NCI-H69 (cell line): Measurements from ENCODE around the gene SYNGR1.
A peak's percentile ranks its signal among the peaks of the same experiment; 100 is the strongest.

Source experiments
- DNase-seq: peaks from one replicate; lab custom pipeline; 2025; lab: John Stamatoyannopoulos, UW

SYNGR1 gene, protein sequence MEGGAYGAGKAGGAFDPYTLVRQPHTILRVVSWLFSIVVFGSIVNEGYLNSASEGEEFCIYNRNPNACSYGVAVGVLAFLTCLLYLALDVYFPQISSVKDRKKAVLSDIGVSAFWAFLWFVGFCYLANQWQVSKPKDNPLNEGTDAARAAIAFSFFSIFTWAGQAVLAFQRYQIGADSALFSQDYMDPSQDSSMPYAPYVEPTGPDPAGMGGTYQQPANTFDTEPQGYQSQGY

GRCh38 chr22:39349967-39350726, at the start of gene SYNGR1:
SYNGR1 (plus strand) TSS chr22:39349991; CDS start chr22:39350011, 20 bp downstream.
- peak; percentile 60 for DNase-seq

GRCh38 chr22:39300186-39300830, 49.5 kb upstream of the SYNGR1 start:
- DNase-seq: no peak

DNA sequence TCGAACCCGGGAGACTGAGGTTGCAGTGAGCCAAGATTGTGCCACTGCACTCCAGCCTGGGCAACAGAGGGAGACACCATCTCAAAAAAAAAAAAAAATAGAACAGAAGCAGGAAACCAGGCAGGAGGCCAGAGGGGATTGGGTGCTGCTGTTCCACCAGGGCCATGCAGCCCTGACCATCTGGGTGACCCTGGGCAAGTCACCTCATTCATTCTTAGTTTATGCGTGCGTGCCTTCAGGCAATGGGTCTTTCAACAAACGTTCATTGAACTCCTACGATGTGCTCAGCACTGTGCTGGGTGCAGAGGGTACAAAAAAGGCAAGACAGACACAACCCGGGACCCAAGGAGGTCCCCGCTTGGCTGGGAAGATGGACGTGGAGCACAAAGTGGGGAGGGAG, 48.7 kb upstream of the SYNGR1 start:
- DNase-seq: no peak

GRCh38 chr22:39301926-39302325, 47.9 kb upstream of the SYNGR1 start:
- DNase-seq: no peak

GRCh38 chr22:39302431-39302960, 47.3 kb upstream of the SYNGR1 start:
- DNase-seq: no peak

DNA sequence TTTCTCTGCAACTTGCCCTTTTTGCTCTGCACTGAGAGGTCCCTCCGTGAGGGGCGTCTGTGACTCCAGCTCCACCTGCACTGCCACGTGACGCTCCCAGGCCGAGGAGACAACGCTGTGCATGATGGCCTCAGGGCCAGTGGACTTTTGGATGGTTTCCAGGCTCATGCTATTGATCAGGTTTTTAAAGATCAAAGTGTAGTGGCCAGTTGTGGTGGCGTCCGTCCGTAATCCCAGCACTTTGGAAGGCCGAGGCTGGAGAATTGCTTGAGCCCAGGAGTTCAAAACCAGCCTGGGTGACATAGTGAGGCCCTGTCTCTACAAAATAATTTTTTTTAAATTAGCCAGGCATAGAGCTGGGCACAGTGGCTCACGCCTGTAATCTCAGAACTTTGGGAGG, 46.4 kb upstream of the SYNGR1 start:
- no peak for DNase-seq

DNA sequence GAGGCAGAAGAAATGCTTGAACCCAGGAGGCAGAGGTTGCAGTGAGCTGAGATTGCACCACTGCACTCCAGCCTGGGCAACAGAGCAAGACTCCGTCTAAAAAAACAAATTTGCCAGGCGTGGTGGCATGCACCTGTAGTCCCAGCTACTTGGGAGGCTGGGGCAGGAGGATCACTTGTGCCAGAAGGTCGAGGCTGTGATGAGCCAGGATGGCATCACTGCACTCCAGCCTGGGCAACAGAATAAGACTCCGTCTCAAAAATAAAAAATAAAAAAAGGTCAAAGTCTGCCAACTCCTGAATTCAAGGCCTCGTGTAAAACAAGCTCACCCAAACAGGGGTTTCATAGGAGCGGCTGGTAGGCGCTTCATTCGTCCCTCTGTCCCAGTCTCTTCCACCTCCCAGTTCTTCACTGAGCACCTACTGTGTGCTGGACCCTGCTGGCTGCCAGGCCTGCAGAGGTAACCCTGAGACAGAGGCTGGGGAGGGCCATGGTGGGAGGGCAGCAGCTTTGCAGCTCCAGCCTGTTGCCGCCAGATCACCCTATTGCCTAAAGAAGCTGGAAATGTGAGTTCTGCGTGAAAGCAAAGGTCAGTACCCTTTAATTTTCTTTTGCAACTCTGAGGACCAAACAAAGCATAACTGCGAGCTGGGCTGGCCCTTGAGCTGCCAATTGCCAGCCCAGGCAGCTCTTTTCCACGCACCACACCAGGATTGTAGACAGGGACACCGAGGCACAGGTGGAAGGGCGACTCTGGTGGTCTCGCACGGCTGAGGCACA, 45.7 kb upstream of the SYNGR1 start:
- DNase-seq: no peak

DNA sequence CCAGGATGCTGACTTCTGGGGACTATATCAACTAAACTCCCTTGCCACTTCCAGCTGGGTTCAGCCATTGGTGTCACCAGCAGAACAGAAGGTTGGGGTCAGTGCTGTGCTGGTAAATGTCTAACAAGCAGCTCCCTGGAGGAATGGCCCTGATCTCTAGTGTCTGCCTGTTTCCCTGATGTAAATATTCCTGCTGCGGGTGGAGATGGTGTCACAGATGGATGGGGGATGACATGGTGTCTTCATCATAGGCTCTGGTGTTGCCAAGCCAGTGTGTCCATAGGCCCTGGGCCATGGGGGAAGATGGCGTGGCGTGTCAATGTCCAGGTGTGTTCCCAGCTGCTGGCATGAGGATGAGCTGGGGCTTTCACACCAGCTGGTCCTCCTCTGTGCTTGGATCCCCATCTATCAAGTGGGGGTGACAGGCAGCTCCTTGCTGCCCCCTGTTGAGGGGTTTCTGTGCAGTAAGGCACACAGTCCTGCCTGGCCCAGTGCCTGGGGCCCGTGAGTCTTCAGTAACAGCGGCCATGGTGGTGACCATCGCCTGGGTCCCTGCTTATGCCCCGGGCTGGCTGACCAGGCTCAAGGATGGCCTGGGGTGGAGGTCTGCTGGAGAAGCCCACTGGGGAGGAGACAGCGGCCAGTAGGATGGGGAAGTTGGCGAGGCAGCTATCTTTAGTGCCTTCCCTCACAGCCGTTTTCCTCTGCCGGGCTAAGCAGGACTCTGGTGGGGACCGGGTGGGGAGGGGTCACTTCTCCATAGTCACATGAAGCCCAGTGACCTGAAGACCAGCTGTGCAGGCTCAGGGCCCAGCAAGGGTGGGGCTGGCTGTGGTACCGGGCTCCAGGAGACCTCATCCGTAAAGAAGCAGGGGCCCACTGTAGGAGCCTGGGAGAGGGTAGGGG, 43.1 kb upstream of the SYNGR1 start:
- peak; percentile 49 for DNase-seq

GRCh38 chr22:39308614-39309363, 41.0 kb upstream of the SYNGR1 start:
- no peak for DNase-seq

- no peak for DNase-seq
These were observed 40.4 kb upstream of the SYNGR1 start for GRCh38 chr22:39309364-39309861.

GRCh38 chr22:39309881-39310714, 39.7 kb upstream of the SYNGR1 start:
- DNase-seq: no peak

DNA sequence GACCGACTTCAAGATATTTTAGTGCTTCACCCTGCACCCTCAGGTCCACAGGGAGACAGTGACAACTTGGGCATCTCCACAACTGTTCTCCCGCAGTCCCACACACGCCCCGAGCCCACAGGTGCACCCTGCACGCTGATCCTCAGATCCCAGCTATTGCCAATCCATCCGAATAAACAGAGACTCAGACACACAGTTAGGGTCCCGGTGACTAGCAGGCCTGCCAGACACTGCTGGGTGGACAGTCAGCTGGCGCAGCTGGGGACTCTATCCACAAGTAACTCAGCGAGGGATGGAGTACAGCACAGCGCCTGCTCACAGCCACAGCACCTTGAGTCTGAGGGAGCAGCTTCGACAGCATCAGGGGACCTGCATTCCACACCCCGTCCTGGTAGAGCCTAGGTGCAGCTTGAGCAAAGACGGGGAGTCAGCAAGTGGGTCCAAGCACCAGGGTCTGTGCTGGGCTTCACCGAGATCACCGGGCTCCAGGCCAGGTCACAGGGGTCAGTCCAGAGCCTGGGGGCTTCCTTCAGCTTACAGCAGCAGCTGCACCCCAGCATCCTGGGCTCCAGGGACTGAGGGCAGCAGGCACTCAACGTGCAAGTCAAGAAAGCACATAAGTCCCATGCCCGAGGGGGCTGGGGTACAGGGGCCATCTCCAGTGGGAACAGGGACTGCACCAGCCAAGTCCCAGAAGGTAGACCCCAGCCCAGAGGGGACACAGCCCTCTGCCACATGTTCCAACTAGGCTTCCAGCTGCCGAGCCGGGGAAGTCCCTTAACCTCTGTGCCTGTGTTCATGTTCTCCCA, 38.0 kb upstream of the SYNGR1 start:
- DNase-seq: peak; percentile 34

GRCh38 chr22:39312410-39312809, 37.4 kb upstream of the SYNGR1 start:
- DNase-seq: peak; percentile 21

GRCh38 chr22:39313258-39314001, 36.4 kb upstream of the SYNGR1 start:
- no peak for DNase-seq

GRCh38 chr22:39314251-39314971, 35.4 kb upstream of the SYNGR1 start:
- DNase-seq: no peak

DNA sequence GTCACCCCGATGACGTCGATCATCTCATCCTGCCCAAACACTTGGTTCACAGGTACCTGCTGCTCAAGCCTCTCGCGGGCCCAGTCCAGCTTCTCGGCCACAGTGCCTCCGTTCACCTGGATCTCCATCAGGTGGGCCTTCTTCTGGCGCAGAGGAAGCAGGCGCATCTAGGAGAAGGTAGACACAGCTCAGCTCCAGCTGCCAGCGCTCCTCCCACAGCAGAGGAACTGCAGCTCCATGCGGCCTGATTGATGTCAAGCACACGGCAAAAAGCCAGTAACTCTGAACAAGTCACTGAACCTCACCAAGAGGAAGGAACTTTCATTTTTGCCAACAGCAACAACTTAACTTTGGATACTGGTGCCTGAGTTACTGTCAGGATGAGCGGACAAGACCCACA, 34.4 kb upstream of the SYNGR1 start:
- DNase-seq: no peak
